ENCODE results near the gene HRAS.

- TF ChIP-seq CTCF (IDR thresholded peaks at IDR 0.05): no peak
- no peak for TF ChIP-seq EZH2 (IDR thresholded peaks at IDR 0.05; ENCODE audit: borderline replicate concordance, insufficient read depth, low read depth, low read length, poor library complexity, severe bottlenecking)
These were observed 49.2 kb downstream of the HRAS start for GRCh38 chr11:486189-486588.

All from B cell (primary cell).